Measurements from ENCODE around the gene IGSF21. TPM values are rescaled to one million over a fixed set of nuclear protein-coding genes. Genes with fewer than 3 reads are reported as not detected.

Gene IGSF21
- total RNA-seq, 2 experiments from 2014 or later, result not detected

GRCh38 chr1:18203645-18204044 is 96.0 kb downstream of the IGSF21 start:
- Mint-ChIP-seq H3K4me1 (ENCODE audit: low read depth) (no peaks in the 10 kb centered on the region), H3K4me3 (no peak overlapping the region), H3K9me3 (no peaks in the 10 kb centered on the region), H3K36me3 (ENCODE audit: low read depth) (no peaks in the 10 kb centered on the region), H3K27me3 (peaks cover 30% of the 10 kb centered on the region), H3K27ac (no peak overlapping the region)
- ATAC-seq (ENCODE audit: poor library complexity) (no peak), DNase-seq (no peak)
- Histone ChIP-seq H3K27me3 (ENCODE audit: control insufficient read depth in 1 of 2, insufficient read depth in 2 of 2, low read length in 2 of 2) (peaks cover 6 to 15% of the 10 kb centered on the region in 2 experiments), H3K4me1 (ENCODE audit: insufficient read depth, low read length) (no peaks in the 10 kb centered on the region), H3K27ac (ENCODE audit: low read depth in 1 of 2, low read length in 2 of 2) (no peak overlapping the region), H3K4me3 (ENCODE audit: low read length) (no peak overlapping the region), H3K36me3 (ENCODE audit: insufficient read depth, low read length) (no peaks in the 10 kb centered on the region), H3K9me3 (ENCODE audit: control insufficient read depth in 1 of 2, insufficient read depth in 1 of 2, low read length in 2 of 2) (peaks cover 0 to 8% of the 10 kb centered on the region in 2 experiments)
- POLR2A ChIA-PET, result no interaction called here
- no peak for TF ChIP-seq CTCF (IDR thresholded peaks at IDR 0.05)
- CTCF ChIA-PET, result no interaction called here
- intact Hi-C loops (cut with DNase I, micrococcal nuclease), result no loop called here

- DNase-seq (no peak), ATAC-seq (ENCODE audit: poor library complexity) (no peak)
- Histone ChIP-seq H3K36me3 (ENCODE audit: insufficient read depth, low read length) (no peaks in the 10 kb centered on the region), H3K4me3 (ENCODE audit: low read length) (no peak overlapping the region), H3K27ac (ENCODE audit: low read depth in 1 of 2, low read length in 2 of 2) (no peak overlapping the region), H3K4me1 (ENCODE audit: insufficient read depth, low read length) (no peaks in the 10 kb centered on the region), H3K27me3 (ENCODE audit: control insufficient read depth in 1 of 2, insufficient read depth in 2 of 2, low read length in 2 of 2) (peaks cover 7 to 15% of the 10 kb centered on the region in 2 experiments), H3K9me3 (ENCODE audit: control insufficient read depth in 1 of 2, insufficient read depth in 1 of 2, low read length in 2 of 2) (peaks cover 0 to 8% of the 10 kb centered on the region in 2 experiments)
- Mint-ChIP-seq H3K4me1 (ENCODE audit: low read depth) (no peaks in the 10 kb centered on the region), H3K9me3 (no peaks in the 10 kb centered on the region), H3K27me3 (peaks cover 24% of the 10 kb centered on the region), H3K27ac (no peak overlapping the region), H3K4me3 (no peak overlapping the region), H3K36me3 (ENCODE audit: low read depth) (no peaks in the 10 kb centered on the region)
- TF ChIP-seq CTCF (IDR thresholded peaks at IDR 0.05), result no peak
- CTCF ChIA-PET, result no interaction called here
- POLR2A ChIA-PET, result no interaction called here
- intact Hi-C loops (cut with DNase I, micrococcal nuclease), result no loop called here
Observed at GRCh38 chr1:18204575-18204974, 97.0 kb downstream of the IGSF21 start.

DNA sequence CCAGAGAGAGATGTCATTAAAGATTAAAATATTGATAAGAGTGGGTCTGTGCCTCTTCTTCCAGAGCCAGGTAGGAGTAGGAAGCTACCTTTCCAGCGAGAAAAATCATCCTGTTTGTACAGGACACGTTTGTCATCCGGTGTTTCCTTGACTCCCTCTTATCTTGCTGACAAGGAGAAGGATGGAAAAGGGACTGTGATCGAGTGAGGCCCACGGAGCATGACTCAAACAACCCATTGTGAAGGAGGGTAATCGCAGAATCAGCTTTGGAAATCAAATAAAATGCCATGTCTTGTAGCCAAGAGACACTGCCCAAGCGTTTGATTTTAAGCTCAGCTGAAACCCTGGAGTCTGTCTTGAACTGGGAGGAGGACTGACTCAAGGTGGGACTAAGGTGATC is 97.7 kb downstream of the IGSF21 start:
- DNase-seq (no peak), ATAC-seq (ENCODE audit: poor library complexity) (no peak)
- Histone ChIP-seq H3K36me3 (ENCODE audit: insufficient read depth, low read length) (no peaks in the 10 kb centered on the region), H3K9me3 (ENCODE audit: control insufficient read depth in 1 of 2, insufficient read depth in 1 of 2, low read length in 2 of 2) (peaks cover 0 to 8% of the 10 kb centered on the region in 2 experiments), H3K4me3 (ENCODE audit: low read length) (no peak overlapping the region), H3K27ac (ENCODE audit: low read depth in 1 of 2, low read length in 2 of 2) (no peak overlapping the region), H3K27me3 (ENCODE audit: control insufficient read depth in 1 of 2, insufficient read depth in 2 of 2, low read length in 2 of 2) (peaks cover 4 to 8% of the 10 kb centered on the region in 2 experiments), H3K4me1 (ENCODE audit: insufficient read depth, low read length) (no peaks in the 10 kb centered on the region)
- H3K27ac Mint-ChIP-seq, result no peak overlapping the region
- POLR2A ChIA-PET, result no interaction called here
- peaks cover 26% of the 10 kb centered on the region for H3K27me3 Mint-ChIP-seq
- no peaks in the 10 kb centered on the region for H3K4me1 Mint-ChIP-seq (ENCODE audit: low read depth)
- intact Hi-C loops (cut with DNase I, micrococcal nuclease), result no loop called here
- H3K4me3 Mint-ChIP-seq, result no peak overlapping the region
- no peaks in the 10 kb centered on the region for H3K36me3 Mint-ChIP-seq (ENCODE audit: low read depth)
- no peak for TF ChIP-seq CTCF (IDR thresholded peaks at IDR 0.05)
- CTCF ChIA-PET, result no interaction called here
- H3K9me3 Mint-ChIP-seq, result no peaks in the 10 kb centered on the region

All from CD4-positive, alpha-beta T cell (primary cell).